GM12864 (cell line): ENCODE data around the gene GADL1.

ENCODE experiments used
- DNase-seq: peaks from one replicate; pipeline ENCODE4 v3.0.0-alpha.2; 2011; ENCODE audit warnings: low read depth
- H3K4me3 ChIP-seq: 2 replicates; pipeline ENCODE4 v1.5.1; 2011; ENCODE audit warnings: mild to moderate bottlenecking, low read depth, low read length, control low read depth
- CTCF ChIP-seq: IDR thresholded peaks from 2 replicates; pipeline ENCODE4 v1.5.1; 2011; ENCODE audit warnings: low read depth, mild to moderate bottlenecking, moderate library complexity, low read length, control low read depth, inconsistent platforms; ENCODE audit errors: missing control alignments

GADL1 gene

GRCh38 chr3:30711151-30711550, 183.3 kb downstream of the GADL1 start:
- H3K4me3 ChIP-seq: no peak overlapping the region
- DNase-seq: no peak
- no peak for TF ChIP-seq CTCF

DNA sequence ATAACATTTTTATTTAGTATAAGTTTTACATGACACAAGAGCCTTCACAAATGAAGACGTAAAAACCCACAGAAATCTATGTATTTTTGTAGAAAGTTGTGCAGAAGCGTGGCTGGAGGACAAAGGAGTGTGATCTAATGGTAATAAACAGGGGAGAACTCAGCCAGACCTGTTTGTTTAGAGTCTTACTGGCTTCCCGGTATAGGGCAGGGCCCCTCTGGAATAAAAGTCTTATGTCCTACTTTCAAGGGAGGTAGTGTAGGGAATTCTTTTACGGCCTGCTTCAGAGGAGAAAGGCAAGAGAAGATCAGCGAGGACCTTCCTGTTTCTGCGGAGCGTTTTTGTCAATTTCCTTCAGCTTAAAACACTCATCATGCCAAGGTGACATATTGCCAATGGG, 184.4 kb downstream of the GADL1 start:
- H3K4me3 ChIP-seq: no peak overlapping the region
- TF ChIP-seq CTCF: no peak
- DNase-seq: no peak

DNA sequence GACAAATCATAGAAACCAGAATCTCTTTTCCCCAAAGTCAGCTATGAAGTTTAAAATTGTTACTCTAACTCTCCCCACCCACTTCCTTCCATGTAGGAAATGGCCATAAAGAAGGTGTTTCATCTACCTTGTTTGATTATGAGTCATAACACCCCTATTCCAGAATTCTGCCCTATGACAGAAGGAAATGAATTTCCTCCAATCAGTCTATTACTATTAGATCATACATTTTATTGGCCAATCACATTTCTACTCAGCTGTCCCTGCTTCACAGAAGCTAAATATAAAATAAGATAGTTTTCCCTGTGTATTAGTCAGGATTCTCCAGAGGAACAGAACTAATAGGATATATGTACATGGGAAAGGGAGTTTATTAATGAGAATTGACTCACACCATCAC, 186.0 kb downstream of the GADL1 start:
- TF ChIP-seq CTCF: no peak
- no peak for DNase-seq
- H3K4me3 ChIP-seq: no peak overlapping the region

- H3K4me3 ChIP-seq: no peak overlapping the region
- TF ChIP-seq CTCF: no peak
- DNase-seq: no peak
Observed at GRCh38 chr3:30707825-30708224, 186.6 kb downstream of the GADL1 start.

- TF ChIP-seq CTCF: no peak
- DNase-seq: no peak
Observed at GRCh38 chr3:30704931-30705890, 189.2 kb downstream of the GADL1 start.

GRCh38 chr3:30702828-30703397, 191.5 kb downstream of the GADL1 start:
- no peak for DNase-seq

More at GRCh38 chr3:30704931-30705890, 189.2 kb downstream of the GADL1 start:
- H3K4me3 ChIP-seq: no peak overlapping the region

More at GRCh38 chr3:30702828-30703397, 191.5 kb downstream of the GADL1 start:
- no peak for TF ChIP-seq CTCF
- H3K4me3 ChIP-seq: no peak overlapping the region
